ENCODE measurements around the gene LGR5. TPM values are rescaled to one million over a fixed set of nuclear protein-coding genes. Genes with fewer than 3 reads are reported as not detected.
A peak's percentile ranks its signal among the peaks of the same experiment; 100 is the strongest.

LGR5 gene
- total RNA-seq, 1 experiment from 2014 or later: 0.04 TPM

DNA sequence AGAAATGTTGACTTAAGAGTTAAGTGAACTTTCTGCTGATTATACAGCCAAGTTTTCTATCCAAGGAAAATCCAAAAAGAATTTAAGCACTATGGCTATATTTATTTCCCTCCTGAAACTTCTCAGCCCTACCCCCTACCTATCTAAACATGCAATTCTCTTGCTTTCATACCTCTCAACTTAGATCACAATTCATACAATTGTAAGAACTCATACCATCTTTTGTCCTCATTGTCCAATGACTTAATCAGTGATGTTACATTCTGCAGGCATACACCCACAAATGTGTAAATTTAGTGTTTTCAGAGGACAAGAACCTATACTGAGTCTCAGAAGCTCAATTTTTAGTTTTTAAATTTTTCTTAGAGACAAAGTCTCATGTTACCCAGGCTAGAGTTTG lies 161.9 kb downstream of the LGR5 start:
- ChIA-PET POLR2A (ENCODE audit: unreplicated experiment) (no interaction called here), CTCF (no interaction called here)
- no TSS peak for BruUV-seq (replicated peaks)
- Histone ChIP-seq H3K4me1 (ENCODE audit: insufficient read depth, low read length) (no peaks in the 10 kb centered on the region), H3K9ac (ENCODE audit: low read length) (no peak overlapping the region), H3K9me3 (ENCODE audit: low read length) (no peaks in the 10 kb centered on the region), H3K27ac (ENCODE audit: low read length) (no peak overlapping the region), H3K4me2 (ENCODE audit: low read length) (no peak overlapping the region), H3K36me3 (ENCODE audit: low read depth, low read length) (peaks cover 3% of the 10 kb centered on the region; the same call in 1 of the 2 replicates), H3K79me2 (ENCODE audit: low read length) (no peaks in the 10 kb centered on the region), H4K20me1 (ENCODE audit: low read length) (no peaks in the 10 kb centered on the region), H2AFZ (ENCODE audit: low read length) (no peak overlapping the region), H3K4me3 (ENCODE audit: low read length) (no peak overlapping the region), H3F3A (ENCODE audit: low read length, unreplicated experiment) (no peaks in the 10 kb centered on the region), H3K9me2 (replicated peaks; ENCODE audit: low read length) (no peaks in the 10 kb centered on the region), H3K27me3 (ENCODE audit: low read length) (no peaks in the 10 kb centered on the region)
- no peak for TF ChIP-seq CTCF (conservative IDR thresholded peaks at IDR 0.05; ENCODE audit: low read depth, low read length)
- TF ChIP-seq EZH2phosphoT487 (IDR thresholded peaks at IDR 0.05; ENCODE audit: borderline replicate concordance, low read length): no peak
- no peak for TF ChIP-seq EZH2 (IDR thresholded peaks at IDR 0.05; ENCODE audit: low read length, unreplicated experiment)
- DNase-seq (no peak), ATAC-seq (no peak)
- intact Hi-C loops (cut with micrococcal nuclease): no loop called here

DNA sequence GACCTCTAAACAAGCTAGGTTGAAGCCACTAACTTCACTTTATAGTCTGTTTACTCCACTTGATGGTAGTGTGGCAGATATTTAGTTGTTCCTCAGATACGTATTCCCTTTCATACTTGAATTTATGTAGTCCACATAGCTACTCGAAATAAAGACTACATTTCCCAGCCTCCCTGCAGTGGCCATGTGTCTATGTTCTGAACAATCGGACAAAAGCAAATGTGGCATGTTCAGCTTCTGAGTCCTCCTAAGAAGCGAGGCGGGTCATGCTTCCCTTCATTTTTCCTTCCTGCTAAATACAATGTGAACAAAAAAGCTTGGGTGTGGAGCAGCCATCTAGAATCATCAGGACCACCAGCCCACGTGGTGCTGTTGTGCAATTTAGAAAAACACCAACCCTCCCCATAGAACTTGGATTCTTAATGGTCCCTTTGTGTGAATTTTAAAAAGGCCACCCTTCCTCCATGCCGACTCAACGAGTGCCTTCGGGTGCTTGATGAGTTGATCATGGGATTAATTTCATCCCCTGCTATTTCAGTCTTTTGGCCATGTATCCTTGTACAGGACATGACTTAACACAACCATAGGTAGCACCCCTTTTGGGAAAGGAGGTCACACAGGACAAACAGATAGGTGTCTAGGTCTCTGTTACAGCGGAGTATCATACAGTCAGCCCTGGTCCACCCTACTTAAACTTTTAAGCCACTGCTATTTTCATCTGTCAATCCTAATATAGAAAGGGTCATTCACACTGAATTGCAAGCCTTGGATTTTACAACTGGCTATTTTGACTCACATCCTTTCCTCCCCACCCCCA lies 163.4 kb downstream of the LGR5 start:
- ATAC-seq: peak; percentile 25; the same call in 1 of the 2 replicates
- no peaks in the 10 kb centered on the region for H3K9me3 ChIP-seq (ENCODE audit: low read length)
- intact Hi-C loops (cut with micrococcal nuclease): no loop called here

More for the DNA sequence above, 163.4 kb downstream of the LGR5 start:
- no peak overlapping the region for H3K9ac ChIP-seq (ENCODE audit: low read length)
- no peaks in the 10 kb centered on the region for H4K20me1 ChIP-seq (ENCODE audit: low read length)
- DNase-seq: no peak
- H3K79me2 ChIP-seq (ENCODE audit: low read length): no peaks in the 10 kb centered on the region
- H3K4me2 ChIP-seq (ENCODE audit: low read length): no peak overlapping the region
- H3K4me3 ChIP-seq (ENCODE audit: low read length): no peak overlapping the region
- no peak for TF ChIP-seq EZH2phosphoT487 (IDR thresholded peaks at IDR 0.05; ENCODE audit: borderline replicate concordance, low read length)
- TF ChIP-seq CTCF (conservative IDR thresholded peaks at IDR 0.05; ENCODE audit: low read depth, low read length): no peak
- TF ChIP-seq EZH2 (IDR thresholded peaks at IDR 0.05; ENCODE audit: low read length, unreplicated experiment): no peak
- no peak overlapping the region for H2AFZ ChIP-seq (ENCODE audit: low read length)
- H3F3A ChIP-seq (ENCODE audit: low read length, unreplicated experiment): no peaks in the 10 kb centered on the region
- no peaks in the 10 kb centered on the region for H3K4me1 ChIP-seq (ENCODE audit: insufficient read depth, low read length)
- ChIA-PET POLR2A (ENCODE audit: unreplicated experiment) (no interaction called here), CTCF (no interaction called here)
- no peaks in the 10 kb centered on the region for H3K9me2 ChIP-seq (replicated peaks; ENCODE audit: low read length)
- H3K27me3 ChIP-seq (ENCODE audit: low read length): no peaks in the 10 kb centered on the region
- peaks cover 17% of the 10 kb centered on the region for H3K36me3 ChIP-seq (ENCODE audit: low read depth, low read length)
- no TSS peak for BruUV-seq (replicated peaks)
- H3K27ac ChIP-seq (ENCODE audit: low read length): no peak overlapping the region

Measured in PC-3 (cell line).